ENCODE data around the gene BAAT.

DNA sequence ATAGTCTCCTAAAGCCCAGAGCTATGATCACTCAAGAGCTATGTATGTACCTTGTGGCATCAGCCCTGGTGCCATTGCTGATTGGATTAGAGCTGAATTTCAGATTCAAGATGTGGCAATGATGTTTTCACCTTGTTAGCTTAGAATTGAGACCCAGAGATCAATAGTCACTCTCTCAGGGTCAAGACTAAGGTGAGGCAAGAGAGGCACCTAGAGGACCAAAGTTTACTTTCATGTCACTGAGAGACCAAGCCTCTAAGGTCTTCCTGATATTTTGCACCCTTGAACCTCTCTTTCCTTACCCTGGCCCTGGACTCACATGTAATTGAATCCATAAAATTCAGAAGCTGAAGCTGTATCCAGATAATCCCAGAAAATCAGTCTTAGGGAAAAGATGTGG lies 42.8 kb downstream of the BAAT start:
- TF ChIP-seq, protein P1, sequence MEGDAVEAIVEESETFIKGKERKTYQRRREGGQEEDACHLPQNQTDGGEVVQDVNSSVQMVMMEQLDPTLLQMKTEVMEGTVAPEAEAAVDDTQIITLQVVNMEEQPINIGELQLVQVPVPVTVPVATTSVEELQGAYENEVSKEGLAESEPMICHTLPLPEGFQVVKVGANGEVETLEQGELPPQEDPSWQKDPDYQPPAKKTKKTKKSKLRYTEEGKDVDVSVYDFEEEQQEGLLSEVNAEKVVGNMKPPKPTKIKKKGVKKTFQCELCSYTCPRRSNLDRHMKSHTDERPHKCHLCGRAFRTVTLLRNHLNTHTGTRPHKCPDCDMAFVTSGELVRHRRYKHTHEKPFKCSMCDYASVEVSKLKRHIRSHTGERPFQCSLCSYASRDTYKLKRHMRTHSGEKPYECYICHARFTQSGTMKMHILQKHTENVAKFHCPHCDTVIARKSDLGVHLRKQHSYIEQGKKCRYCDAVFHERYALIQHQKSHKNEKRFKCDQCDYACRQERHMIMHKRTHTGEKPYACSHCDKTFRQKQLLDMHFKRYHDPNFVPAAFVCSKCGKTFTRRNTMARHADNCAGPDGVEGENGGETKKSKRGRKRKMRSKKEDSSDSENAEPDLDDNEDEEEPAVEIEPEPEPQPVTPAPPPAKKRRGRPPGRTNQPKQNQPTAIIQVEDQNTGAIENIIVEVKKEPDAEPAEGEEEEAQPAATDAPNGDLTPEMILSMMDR (IDR thresholded peaks at IDR 0.05) = no peak
- TF ChIP-seq POLR2AphosphoS5 (IDR thresholded peaks at IDR 0.05) = no peak
